ENCODE results near the gene FBXL14.

The FBXL14 gene

GRCh38 chr12:1584326-1584725, 10.1 kb downstream of the FBXL14 start:
- Histone ChIP-seq H3K27me3 (no peaks in the 10 kb centered on the region), H3K9me3 (no peaks in the 10 kb centered on the region), H3K4me1 (ENCODE audit: control insufficient read depth in 1 of 2, insufficient read depth in 1 of 2, low read depth in 1 of 2, low read length in 1 of 2) (peaks cover 6 to 12% of the 10 kb centered on the region in 2 experiments), H3K36me3 (no peaks in the 10 kb centered on the region), H3K4me3 (ENCODE audit: low read depth in 1 of 2, low read length in 1 of 2) (no peak overlapping the region), H3K27ac (no peak overlapping the region)
- no peak for TF ChIP-seq CTCF (IDR thresholded peaks at IDR 0.05)

- Histone ChIP-seq H3K4me1 (ENCODE audit: control insufficient read depth in 1 of 2, insufficient read depth in 1 of 2, low read depth in 1 of 2, low read length in 1 of 2) (peaks cover 6 to 12% of the 10 kb centered on the region in 2 experiments), H3K9me3 (no peaks in the 10 kb centered on the region), H3K36me3 (no peaks in the 10 kb centered on the region), H3K27ac (no peak overlapping the region), H3K4me3 (ENCODE audit: low read depth in 1 of 2, low read length in 1 of 2) (no peak overlapping the region), H3K27me3 (no peaks in the 10 kb centered on the region)
- TF ChIP-seq CTCF (IDR thresholded peaks at IDR 0.05), result peak; percentile 84
These were observed 10.8 kb downstream of the FBXL14 start for GRCh38 chr12:1583421-1584078.

- Histone ChIP-seq H3K4me1 (ENCODE audit: control insufficient read depth in 1 of 2, insufficient read depth in 1 of 2, low read depth in 1 of 2, low read length in 1 of 2) (peaks cover 6 to 12% of the 10 kb centered on the region in 2 experiments), H3K36me3 (no peaks in the 10 kb centered on the region), H3K27ac (no peak overlapping the region), H3K9me3 (no peaks in the 10 kb centered on the region), H3K4me3 (ENCODE audit: low read depth in 1 of 2, low read length in 1 of 2) (no peak overlapping the region), H3K27me3 (peaks cover 1% of the 10 kb centered on the region)
- no peak for TF ChIP-seq CTCF (IDR thresholded peaks at IDR 0.05)
These were observed 11.7 kb downstream of the FBXL14 start for GRCh38 chr12:1582709-1583050.

GRCh38 chr12:1581973-1582708, 12.2 kb downstream of the FBXL14 start:
- H3K27ac ChIP-seq, result no peak overlapping the region
- no peak for TF ChIP-seq CTCF (IDR thresholded peaks at IDR 0.05)
- H3K4me3 ChIP-seq (ENCODE audit: low read depth in 1 of 2, low read length in 1 of 2), result no peak overlapping the region
- no peaks in the 10 kb centered on the region for H3K9me3 ChIP-seq
- H3K4me1 ChIP-seq (ENCODE audit: control insufficient read depth in 1 of 2, insufficient read depth in 1 of 2, low read depth in 1 of 2, low read length in 1 of 2), result peaks cover 6 to 12% of the 10 kb centered on the region in 2 experiments
- H3K36me3 ChIP-seq, result no peaks in the 10 kb centered on the region
- peaks cover 6% of the 10 kb centered on the region for H3K27me3 ChIP-seq

- TF ChIP-seq CTCF (IDR thresholded peaks at IDR 0.05), result no peak
- H3K4me1 ChIP-seq (ENCODE audit: control insufficient read depth in 1 of 2, insufficient read depth in 1 of 2, low read depth in 1 of 2, low read length in 1 of 2), result peaks cover 6 to 12% of the 10 kb centered on the region in 2 experiments
- no peak overlapping the region for H3K27ac ChIP-seq
- H3K27me3 ChIP-seq, result peaks cover 21% of the 10 kb centered on the region
- no peak overlapping the region for H3K4me3 ChIP-seq (ENCODE audit: low read depth in 1 of 2, low read length in 1 of 2)
- H3K36me3 ChIP-seq, result no peaks in the 10 kb centered on the region
- H3K9me3 ChIP-seq, result no peaks in the 10 kb centered on the region
These were observed 13.9 kb downstream of the FBXL14 start for GRCh38 chr12:1580526-1580925.

Data from neutrophil (primary cell).